ENCODE measurements around the gene UBE2G1. TPM values are rescaled to one million over a fixed set of nuclear protein-coding genes. Genes with fewer than 3 reads are reported as not detected.
A peak's percentile ranks its signal among the peaks of the same experiment; 100 is the strongest.

The UBE2G1 gene
- total RNA-seq, 1 experiment from 2014 or later: 56.8 TPM

DNA sequence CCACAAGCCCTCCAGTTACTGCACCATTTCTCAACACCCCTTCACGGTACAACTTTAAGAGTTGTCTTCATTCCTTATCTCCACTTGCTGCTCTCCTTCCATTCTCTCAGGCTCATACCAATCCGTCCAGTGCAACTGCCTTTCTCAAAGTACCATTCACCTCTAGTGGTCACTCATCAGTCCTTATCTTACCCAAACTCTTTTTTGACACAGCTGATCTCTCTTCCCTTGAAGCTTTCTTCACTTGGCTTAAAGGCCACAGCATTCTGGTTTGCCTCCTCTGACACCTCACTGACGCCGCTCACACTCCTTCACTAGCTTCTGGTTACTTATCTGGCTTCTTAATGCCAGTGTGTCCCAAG is 24.9 kb downstream of the UBE2G1 start:
- Histone ChIP-seq H3K27me3 (replicated peaks; ENCODE audit: control insufficient read depth, insufficient read depth, low read length) (no peaks in the 10 kb centered on the region), H3K4me1 (no peaks in the 10 kb centered on the region), H3K36me3 (ENCODE audit: control insufficient read depth, insufficient read depth, low read length) (no peaks in the 10 kb centered on the region), H3K9me3 (no peaks in the 10 kb centered on the region), H3K4me3 (ENCODE audit: low read depth, low read length) (no peak overlapping the region)
- intact Hi-C loops (cut with micrococcal nuclease; ENCODE audit: unreplicated experiment): no loop called here
- Mint-ChIP-seq H3K27me3 (ENCODE audit: insufficient read depth, unreplicated experiment) (no peaks in the 10 kb centered on the region), H3K9me3 (ENCODE audit: unreplicated experiment) (no peaks in the 10 kb centered on the region), H3K4me1 (ENCODE audit: low read depth, unreplicated experiment) (no peaks in the 10 kb centered on the region), H3K4me3 (ENCODE audit: unreplicated experiment) (no peak overlapping the region), H3K27ac (ENCODE audit: unreplicated experiment) (no peak overlapping the region), H3K36me3 (ENCODE audit: insufficient read depth, unreplicated experiment) (no peaks in the 10 kb centered on the region)
- POLR2A ChIA-PET: no interaction called here
- no peak for TF ChIP-seq CTCF (IDR thresholded peaks at IDR 0.05; ENCODE audit: insufficient read depth in 1 of 2, low read depth in 1 of 2, low read length in 1 of 2, severe bottlenecking in 1 of 2, unreplicated experiment in 1 of 2)
- no TSS peak for BruUV-seq (replicated peaks)
- CTCF ChIA-PET: interaction anchor here (1.0 kb wide), 1 partner anchor 9 kb away, joined by 4 read pairs; no protein-coding TSS in a partner anchor
- DNase-seq: no peak

GRCh38 chr17:4340914-4341615 is 25.4 kb downstream of the UBE2G1 start:
- H3K9me3 ChIP-seq: no peaks in the 10 kb centered on the region
- CTCF ChIA-PET: no interaction called here
- H3K27me3 Mint-ChIP-seq (ENCODE audit: insufficient read depth, unreplicated experiment): no peaks in the 10 kb centered on the region
- no peak overlapping the region for H3K4me3 ChIP-seq (ENCODE audit: low read depth, low read length)
- H3K36me3 ChIP-seq (ENCODE audit: control insufficient read depth, insufficient read depth, low read length): no peaks in the 10 kb centered on the region
- intact Hi-C loops (cut with micrococcal nuclease; ENCODE audit: unreplicated experiment): no loop called here
- H3K4me1 Mint-ChIP-seq (ENCODE audit: low read depth, unreplicated experiment): no peaks in the 10 kb centered on the region
- H3K4me1 ChIP-seq: no peaks in the 10 kb centered on the region
- H3K36me3 Mint-ChIP-seq (ENCODE audit: insufficient read depth, unreplicated experiment): no peaks in the 10 kb centered on the region
- H3K4me3 Mint-ChIP-seq (ENCODE audit: unreplicated experiment): no peak overlapping the region
- POLR2A ChIA-PET: no interaction called here
- DNase-seq: no peak
- no peak overlapping the region for H3K27ac Mint-ChIP-seq (ENCODE audit: unreplicated experiment)
- H3K27me3 ChIP-seq (replicated peaks; ENCODE audit: control insufficient read depth, insufficient read depth, low read length): no peaks in the 10 kb centered on the region
- H3K9me3 Mint-ChIP-seq (ENCODE audit: unreplicated experiment): no peaks in the 10 kb centered on the region
- no peak for TF ChIP-seq CTCF (IDR thresholded peaks at IDR 0.05; ENCODE audit: insufficient read depth in 1 of 2, low read depth in 1 of 2, low read length in 1 of 2, severe bottlenecking in 1 of 2, unreplicated experiment in 1 of 2)
- no TSS peak for BruUV-seq (replicated peaks)

- H3K4me3 Mint-ChIP-seq (ENCODE audit: unreplicated experiment): no peak overlapping the region
- Histone ChIP-seq H3K4me3 (ENCODE audit: low read depth, low read length) (no peak overlapping the region), H3K9me3 (no peaks in the 10 kb centered on the region), H3K36me3 (ENCODE audit: control insufficient read depth, insufficient read depth, low read length) (no peaks in the 10 kb centered on the region), H3K27me3 (replicated peaks; ENCODE audit: control insufficient read depth, insufficient read depth, low read length) (no peaks in the 10 kb centered on the region), H3K4me1 (peaks cover 15% of the 10 kb centered on the region)
- BruUV-seq (replicated peaks): no TSS peak
- H3K27me3 Mint-ChIP-seq (ENCODE audit: insufficient read depth, unreplicated experiment): no peaks in the 10 kb centered on the region
- no peak for DNase-seq
- H3K4me1 Mint-ChIP-seq (ENCODE audit: low read depth, unreplicated experiment): peaks cover 22% of the 10 kb centered on the region
- TF ChIP-seq CTCF (IDR thresholded peaks at IDR 0.05; ENCODE audit: insufficient read depth in 1 of 2, low read depth in 1 of 2, low read length in 1 of 2, severe bottlenecking in 1 of 2, unreplicated experiment in 1 of 2): no peak
- POLR2A ChIA-PET: no interaction called here
- no peaks in the 10 kb centered on the region for H3K9me3 Mint-ChIP-seq (ENCODE audit: unreplicated experiment)
- CTCF ChIA-PET: no interaction called here
- peak overlapping the region; percentile 69 for H3K27ac Mint-ChIP-seq (ENCODE audit: unreplicated experiment)
- H3K36me3 Mint-ChIP-seq (ENCODE audit: insufficient read depth, unreplicated experiment): no peaks in the 10 kb centered on the region
- intact Hi-C loops (cut with micrococcal nuclease; ENCODE audit: unreplicated experiment): no loop called here
Observed at GRCh38 chr17:4334776-4335584, 31.5 kb downstream of the UBE2G1 start.

Measured in Caco-2 (cell line).